Gastroesophageal sphincter (tissue), 4 donors: ENCODE measurements around the gene AFTPH. TPM values are rescaled to one million over a fixed set of nuclear protein-coding genes. Genes with fewer than 3 reads are reported as not detected.

Source experiments
- ATAC-seq: fragments of 150-250 bp; one replicate; pipeline ENCODE4 v1.9.1; 2016; ENCODE audit warnings: mild to moderate bottlenecking, moderate library complexity
- H3K27ac ChIP-seq, 4 donors: fragments of 200-600 bp; sonication (generic) in 3 of 4; 1 replicate in 3 of 4; 2 replicates in 1 of 4; pipeline ENCODE4 v1.5.1; 2016 to 2019
- H3K27me3 ChIP-seq: fragments of 200-600 bp; sonication (generic); one replicate; pipeline ENCODE4 v1.5.1; 2019
- H3K36me3 ChIP-seq, 2 donors: fragments of 200-600 bp; sonication (generic); one replicate each; pipeline ENCODE4 v1.5.1; 2019; ENCODE audit warnings: control low read depth in 1 of 2
- H3K4me1 ChIP-seq, 3 donors: fragments of 200-600 bp; sonication (generic); 1 replicate in 2 of 3; 2 replicates in 1 of 3; pipeline ENCODE4 v1.5.1; 2016 to 2019; ENCODE audit warnings: control low read depth in 2 of 3
- H3K4me3 ChIP-seq, 2 donors: fragments of 200-600 bp; sonication (generic); one replicate each; pipeline ENCODE4 v1.5.1; 2019; ENCODE audit warnings: mild to moderate bottlenecking in 1 of 2, moderate library complexity in 1 of 2
- H3K9me3 ChIP-seq, 3 donors: fragments of 200-600 bp; sonication (generic); one replicate each; pipeline ENCODE4 v1.5.1; 2017 to 2019; ENCODE audit warnings: control low read depth in 2 of 3
- EP300 ChIP-seq: sonication (generic); formaldehyde crosslinking; IDR thresholded peaks from one replicate; pipeline ENCODE4 v1.6.1; 2017; ENCODE audit warnings: antibody characterized with exemption, mild to moderate bottlenecking
- POLR2A ChIP-seq, 2 donors: fragments of 450-650 bp; IDR thresholded peaks; one replicate each; pipeline ENCODE4 v1.6.1; 2017; ENCODE audit warnings: antibody characterized with exemption in 2 of 2, mild to moderate bottlenecking in 2 of 2, moderate library complexity in 1 of 2
- POLR2AphosphoS5 ChIP-seq: sonication (generic); formaldehyde crosslinking; IDR thresholded peaks from one replicate; pipeline ENCODE4 v1.6.1; 2017; ENCODE audit warnings: antibody characterized with exemption
- WGBS, 2 donors: methylation state at CpG; one replicate each; pipeline ENCODE4 v1.1.5; 2018; ENCODE audit warnings: low coverage in 1 of 2; 5-methylcytosine and 5-hydroxymethylcytosine counted together
- total RNA-seq, 4 donors: library from RNA; depleted of rRNA; stranded (reverse); fragments of >200 nt; gene quantifications; one replicate each; pipeline ENCODE4 v1.1.0, GENCODE V29; 2016
- TF ChIP-seq, protein P1 (sequence below), 4 experiments: fragments of 200-600 bp in 2 of 4; fragments of 450-650 bp in 2 of 4; sonication (generic) in 1 of 4; IDR thresholded peaks; one replicate each; pipeline ENCODE4 v1.5.1; 2017 to 2019; ENCODE audit warnings: antibody characterized with exemption in 4 of 4, mild to moderate bottlenecking in 2 of 4, moderate library complexity in 2 of 4

The AFTPH gene
- total RNA-seq, 4 donors from 2014 or later, result 33.0 to 53.5 (median 41.6) TPM

- H3K4me3 ChIP-seq, result no peak overlapping the region
- TF ChIP-seq POLR2AphosphoS5 (no peak), EP300 (no peak), POLR2A (IDR thresholded peaks at IDR 0.05) (no peak)
- TF ChIP-seq, protein P1, sequence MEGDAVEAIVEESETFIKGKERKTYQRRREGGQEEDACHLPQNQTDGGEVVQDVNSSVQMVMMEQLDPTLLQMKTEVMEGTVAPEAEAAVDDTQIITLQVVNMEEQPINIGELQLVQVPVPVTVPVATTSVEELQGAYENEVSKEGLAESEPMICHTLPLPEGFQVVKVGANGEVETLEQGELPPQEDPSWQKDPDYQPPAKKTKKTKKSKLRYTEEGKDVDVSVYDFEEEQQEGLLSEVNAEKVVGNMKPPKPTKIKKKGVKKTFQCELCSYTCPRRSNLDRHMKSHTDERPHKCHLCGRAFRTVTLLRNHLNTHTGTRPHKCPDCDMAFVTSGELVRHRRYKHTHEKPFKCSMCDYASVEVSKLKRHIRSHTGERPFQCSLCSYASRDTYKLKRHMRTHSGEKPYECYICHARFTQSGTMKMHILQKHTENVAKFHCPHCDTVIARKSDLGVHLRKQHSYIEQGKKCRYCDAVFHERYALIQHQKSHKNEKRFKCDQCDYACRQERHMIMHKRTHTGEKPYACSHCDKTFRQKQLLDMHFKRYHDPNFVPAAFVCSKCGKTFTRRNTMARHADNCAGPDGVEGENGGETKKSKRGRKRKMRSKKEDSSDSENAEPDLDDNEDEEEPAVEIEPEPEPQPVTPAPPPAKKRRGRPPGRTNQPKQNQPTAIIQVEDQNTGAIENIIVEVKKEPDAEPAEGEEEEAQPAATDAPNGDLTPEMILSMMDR (IDR thresholded peaks at IDR 0.05), result no peak
- H3K27ac ChIP-seq, result no peak overlapping the region
- no peaks in the 10 kb centered on the region for H3K36me3 ChIP-seq
- H3K4me1 ChIP-seq, result peaks cover 0 to 15% (median 0%) of the 10 kb centered on the region in 3 donors
- no peaks in the 10 kb centered on the region for H3K27me3 ChIP-seq
- ATAC-seq, result no peak
- H3K9me3 ChIP-seq, result no peaks in the 10 kb centered on the region
- 57 to 82% methylated on average over 4 to 5 of the region's 5 CpGs for WGBS, 2 donors
Observed at GRCh38 chr2:64482765-64483504, 41.2 kb upstream of the AFTPH start.

- Histone ChIP-seq H3K27me3 (no peaks in the 10 kb centered on the region), H3K27ac (no peak overlapping the region), H3K36me3 (no peaks in the 10 kb centered on the region), H3K4me1 (peaks cover 0 to 25% (median 3%) of the 10 kb centered on the region in 3 donors), H3K4me3 (no peak overlapping the region), H3K9me3 (no peaks in the 10 kb centered on the region)
- ATAC-seq, result no peak
- 62 to 79% methylated on average over 4 of the region's 4 CpGs for WGBS, 2 donors
- TF ChIP-seq POLR2AphosphoS5 (no peak), EP300 (no peak), POLR2A (IDR thresholded peaks at IDR 0.05) (no peak)
- TF ChIP-seq, protein P1 (IDR thresholded peaks at IDR 0.05), result no peak
Observed at GRCh38 chr2:64485331-64485730, 38.8 kb upstream of the AFTPH start.

- H3K36me3 ChIP-seq, result no peaks in the 10 kb centered on the region
- H3K9me3 ChIP-seq, result no peaks in the 10 kb centered on the region
- WGBS, 2 donors, result 30 to 31% methylated on average over 2 to 4 of the region's 8 CpGs
- H3K27me3 ChIP-seq, result no peaks in the 10 kb centered on the region
- H3K4me1 ChIP-seq, result peaks cover 0 to 25% (median 3%) of the 10 kb centered on the region in 3 donors
- no peak overlapping the region for H3K4me3 ChIP-seq
- TF ChIP-seq POLR2A (IDR thresholded peaks at IDR 0.05) (no peak), EP300 (no peak), POLR2AphosphoS5 (no peak)
- TF ChIP-seq, protein P1 (IDR thresholded peaks at IDR 0.05), result no peak
- no peak overlapping the region for H3K27ac ChIP-seq
- peak; percentile 46 for ATAC-seq
Observed at GRCh38 chr2:64485961-64486360, 38.2 kb upstream of the AFTPH start.

GRCh38 chr2:64487256-64488049, 36.7 kb upstream of the AFTPH start:
- no peak for ATAC-seq
- no peaks in the 10 kb centered on the region for H3K36me3 ChIP-seq
- H3K27ac ChIP-seq, result no peak overlapping the region
- no peak overlapping the region for H3K4me3 ChIP-seq
- TF ChIP-seq, protein P1 (IDR thresholded peaks at IDR 0.05), result no peak
- no peaks in the 10 kb centered on the region for H3K9me3 ChIP-seq
- no peaks in the 10 kb centered on the region for H3K27me3 ChIP-seq
- H3K4me1 ChIP-seq, result peaks cover 0 to 25% (median 3%) of the 10 kb centered on the region in 3 donors
- WGBS, 2 donors, result 46 to 73% methylated on average over 8 to 9 of the region's 10 CpGs
